Fibroblast of lung (primary cell): ENCODE measurements around the gene CCDC3. TPM values are rescaled to one million over a fixed set of nuclear protein-coding genes. Genes with fewer than 3 reads are reported as not detected.

Source experiments
- DNase-seq, 2 donors: peaks; one replicate each; pipeline versions ENCODE4 v3.0.0 to v3.0.0-alpha.2; 2010; ENCODE audit warnings: low read depth in 2 of 2
- H2AFZ ChIP-seq: 2 replicates; pipeline ENCODE4 v1.5.1; 2012; ENCODE audit warnings: low read length, control low read depth, inconsistent platforms
- H3K27ac ChIP-seq: 2 replicates; pipeline ENCODE4 v1.5.1; 2011; ENCODE audit warnings: low read length, control low read depth; ENCODE audit not compliant: insufficient read depth
- H3K27me3 ChIP-seq: 2 replicates; pipeline ENCODE4 v1.5.1; 2011; ENCODE audit warnings: mild to moderate bottlenecking, low read length; ENCODE audit not compliant: control insufficient read depth, insufficient read depth
- H3K36me3 ChIP-seq: 2 replicates; pipeline ENCODE4 v1.5.1; 2011; ENCODE audit warnings: low read length; ENCODE audit not compliant: control insufficient read depth, insufficient read depth
- H3K4me1 ChIP-seq: 2 replicates; pipeline ENCODE4 v1.5.1; 2011; ENCODE audit warnings: low read length; ENCODE audit not compliant: control insufficient read depth, insufficient read depth; ENCODE audit errors: extremely low read depth
- H3K4me2 ChIP-seq: 2 replicates; pipeline ENCODE4 v1.5.1; 2011; ENCODE audit warnings: low read length, control low read depth; ENCODE audit not compliant: insufficient read depth; ENCODE audit errors: extremely low read depth
- H3K4me3 ChIP-seq, 4 experiments: fragments of 200-600 bp in 1 of 4; sonication (generic) in 1 of 4; replicated peaks in 1 of 4; 2 replicates each; pipeline ENCODE4 v1.5.1; 2011 to 2016; ENCODE audit warnings: low read length in 4 of 4, low read depth in 3 of 4, mild to moderate bottlenecking in 3 of 4, control low read depth in 2 of 4, inconsistent platforms in 1 of 4, mixed read lengths in 1 of 4; ENCODE audit not compliant: insufficient read depth in 1 of 4; ENCODE audit errors: control extremely low read depth in 1 of 4
- H3K79me2 ChIP-seq: 2 replicates; pipeline ENCODE4 v1.5.1; 2012; ENCODE audit warnings: mild to moderate bottlenecking, low read length, inconsistent platforms; ENCODE audit not compliant: control insufficient read depth, insufficient read depth
- H3K9ac ChIP-seq: 2 replicates; pipeline ENCODE4 v1.5.1; 2011; ENCODE audit warnings: mild to moderate bottlenecking, low read length, control low read depth; ENCODE audit not compliant: insufficient read depth
- H3K9me3 ChIP-seq: 2 replicates; pipeline ENCODE4 v1.5.1; 2012; ENCODE audit warnings: low read depth, low read length; ENCODE audit not compliant: control insufficient read depth, insufficient read depth
- H4K20me1 ChIP-seq: 2 replicates; pipeline ENCODE4 v1.5.1; 2011; ENCODE audit warnings: low read length; ENCODE audit not compliant: control insufficient read depth, insufficient read depth; ENCODE audit errors: extremely low read depth
- CTCF ChIP-seq, 2 donors: IDR thresholded peaks in 1 of 2; conservative IDR thresholded peaks in 1 of 2; 1 replicate in 1 of 2; 2 replicates in 1 of 2; pipeline ENCODE4 v1.5.1; 2011 to 2012; ENCODE audit warnings: low read length in 2 of 2, control low read depth in 1 of 2, inconsistent platforms in 1 of 2, low read depth in 1 of 2, mild to moderate bottlenecking in 1 of 2
- EZH2 ChIP-seq: IDR thresholded peaks from 2 replicates; pipeline ENCODE4 v1.5.1; 2012; ENCODE audit warnings: low read length, control low read depth, mild to moderate bottlenecking; ENCODE audit errors: missing control alignments
- polyA plus RNA-seq, 2 donors: library from polyadenylated mRNA; depleted of rRNA in 1 of 2; stranded (reverse) in 1 of 2; unstranded in 1 of 2; fragments of >200 nt; gene quantifications; 2 replicates each; pipeline ENCODE4 v1.2.1, GENCODE V29; 2011 to 2012; ENCODE audit warnings: missing spikeins in 1 of 2
- total RNA-seq: library from RNA; depleted of rRNA; stranded (reverse); fragments of >200 nt; gene quantifications from 2 replicates; pipeline ENCODE4 v1.2.1, GENCODE V29; 2014

CCDC3 gene
- total and polyA plus RNA-seq, 2 donors (not counting 1 experiment from before 2014, with no cell fraction given), result 0.33 to 0.65 TPM

GRCh38 chr10:13043520-13043919 is 42.0 kb upstream of the CCDC3 start:
- Histone ChIP-seq H3K4me1 (no peaks in the 10 kb centered on the region), H3K9me3 (no peaks in the 10 kb centered on the region), H3K4me3 (no peak overlapping the region), H4K20me1 (no peaks in the 10 kb centered on the region), H2AFZ (no peak overlapping the region), H3K36me3 (no peaks in the 10 kb centered on the region), H3K79me2 (no peaks in the 10 kb centered on the region), H3K27ac (no peak overlapping the region), H3K9ac (no peak overlapping the region), H3K27me3 (no peaks in the 10 kb centered on the region), H3K4me2 (no peak overlapping the region)
- no peak for DNase-seq
- TF ChIP-seq CTCF (conservative IDR thresholded peaks at IDR 0.05 in 1 of 2, IDR thresholded peaks at IDR 0.05 in 1 of 2; ENCODE audit: low read depth in 1 of 2, low read length in 2 of 2), result no peak
- no peak for TF ChIP-seq EZH2

GRCh38 chr10:13039761-13040160 is 38.2 kb upstream of the CCDC3 start:
- no peaks in the 10 kb centered on the region for H3K9me3 ChIP-seq
- no peaks in the 10 kb centered on the region for H3K36me3 ChIP-seq
- no peak overlapping the region for H3K4me2 ChIP-seq
- TF ChIP-seq CTCF (conservative IDR thresholded peaks at IDR 0.05 in 1 of 2, IDR thresholded peaks at IDR 0.05 in 1 of 2; ENCODE audit: low read depth in 1 of 2, low read length in 2 of 2) (no peak), EZH2 (no peak)
- no peak overlapping the region for H3K27ac ChIP-seq
- no peaks in the 10 kb centered on the region for H3K27me3 ChIP-seq
- no peak overlapping the region for H3K9ac ChIP-seq
- H3K79me2 ChIP-seq, result no peaks in the 10 kb centered on the region
- no peaks in the 10 kb centered on the region for H3K4me1 ChIP-seq
- no peak overlapping the region for H3K4me3 ChIP-seq
- DNase-seq, result no peak
- H4K20me1 ChIP-seq, result no peaks in the 10 kb centered on the region
- no peak overlapping the region for H2AFZ ChIP-seq

GRCh38 chr10:13038391-13038790 is 36.9 kb upstream of the CCDC3 start:
- H3K36me3 ChIP-seq, result no peaks in the 10 kb centered on the region
- H3K4me3 ChIP-seq, result no peak overlapping the region
- no peak overlapping the region for H3K9ac ChIP-seq
- DNase-seq, result no peak
- H3K9me3 ChIP-seq, result no peaks in the 10 kb centered on the region
- no peak for TF ChIP-seq CTCF (conservative IDR thresholded peaks at IDR 0.05 in 1 of 2, IDR thresholded peaks at IDR 0.05 in 1 of 2; ENCODE audit: low read depth in 1 of 2, low read length in 2 of 2)
- TF ChIP-seq EZH2, result no peak
- no peaks in the 10 kb centered on the region for H3K27me3 ChIP-seq
- H2AFZ ChIP-seq, result no peak overlapping the region
- H4K20me1 ChIP-seq, result no peaks in the 10 kb centered on the region
- no peak overlapping the region for H3K4me2 ChIP-seq
- no peaks in the 10 kb centered on the region for H3K4me1 ChIP-seq
- no peaks in the 10 kb centered on the region for H3K79me2 ChIP-seq
- H3K27ac ChIP-seq, result no peak overlapping the region
